GM19438 (cell line): ENCODE measurements around the gene SFMBT2.

Experiments
- ATAC-seq: cut with Tn5 transposase; IDR thresholded peaks from one replicate; pipeline ENCODE4 v1.9.1; 2021; ENCODE audit warnings: low read depth; ENCODE audit not compliant: unreplicated experiment

The SFMBT2 gene

GRCh38 chr10:7275761-7276440 lies 134.9 kb downstream of the SFMBT2 start:
- ATAC-seq, result no peak

GRCh38 chr10:7274293-7274692 lies 136.5 kb downstream of the SFMBT2 start:
- no peak for ATAC-seq

- ATAC-seq, result no peak
Observed at GRCh38 chr10:7272008-7272407, 138.8 kb downstream of the SFMBT2 start.

- no peak for ATAC-seq
Observed at GRCh38 chr10:7269988-7270387, 140.8 kb downstream of the SFMBT2 start.

- ATAC-seq, result no peak
Observed at GRCh38 chr10:7267142-7267541, 143.7 kb downstream of the SFMBT2 start.

GRCh38 chr10:7265396-7266123 lies 145.3 kb downstream of the SFMBT2 start:
- ATAC-seq, result no peak

- no peak for ATAC-seq
Observed at GRCh38 chr10:7264313-7264756, 146.5 kb downstream of the SFMBT2 start.

GRCh38 chr10:7263616-7264015 lies 147.2 kb downstream of the SFMBT2 start:
- no peak for ATAC-seq

GRCh38 chr10:7261351-7261750 lies 149.5 kb downstream of the SFMBT2 start:
- ATAC-seq, result no peak

GRCh38 chr10:7260912-7261311 lies 149.9 kb downstream of the SFMBT2 start:
- no peak for ATAC-seq

- peak; percentile 58 for ATAC-seq
Observed at GRCh38 chr10:7260412-7260900, 150.4 kb downstream of the SFMBT2 start.

GRCh38 chr10:7258948-7259523 lies 151.8 kb downstream of the SFMBT2 start:
- ATAC-seq, result peak; percentile 47

- ATAC-seq, result no peak
Observed at GRCh38 chr10:7255517-7255916, 155.3 kb downstream of the SFMBT2 start.

- ATAC-seq, result no peak
Observed at GRCh38 chr10:7251696-7252465, 159.0 kb downstream of the SFMBT2 start.

GRCh38 chr10:7250236-7250635 lies 160.6 kb downstream of the SFMBT2 start:
- ATAC-seq, result no peak

- ATAC-seq, result no peak
Observed at GRCh38 chr10:7248585-7249164, 162.2 kb downstream of the SFMBT2 start.

GRCh38 chr10:7248148-7248547 lies 162.7 kb downstream of the SFMBT2 start:
- no peak for ATAC-seq

GRCh38 chr10:7245505-7245904 lies 165.3 kb downstream of the SFMBT2 start:
- ATAC-seq, result no peak

GRCh38 chr10:7243873-7244272 lies 167.0 kb downstream of the SFMBT2 start:
- ATAC-seq, result peak; percentile 80

GRCh38 chr10:7243139-7243538 lies 167.7 kb downstream of the SFMBT2 start:
- no peak for ATAC-seq
